Head of caudate nucleus (tissue), 42 donors: ENCODE results near the gene DOK6.

Experiments
- DNase-seq, 42 donors: peaks; one replicate each; pipeline versions ENCODE4 v3.0.0 to v3.0.0-alpha.2; 2020 to 2021; ENCODE audit warnings: mixed read lengths in 7 of 42
- intact Hi-C: fragments of 100-400 bp; cut with DNase I; formaldehyde crosslinking; loops from one replicate; pipeline ENCODE4 v1.15.0; 2022

The DOK6 gene

DNA sequence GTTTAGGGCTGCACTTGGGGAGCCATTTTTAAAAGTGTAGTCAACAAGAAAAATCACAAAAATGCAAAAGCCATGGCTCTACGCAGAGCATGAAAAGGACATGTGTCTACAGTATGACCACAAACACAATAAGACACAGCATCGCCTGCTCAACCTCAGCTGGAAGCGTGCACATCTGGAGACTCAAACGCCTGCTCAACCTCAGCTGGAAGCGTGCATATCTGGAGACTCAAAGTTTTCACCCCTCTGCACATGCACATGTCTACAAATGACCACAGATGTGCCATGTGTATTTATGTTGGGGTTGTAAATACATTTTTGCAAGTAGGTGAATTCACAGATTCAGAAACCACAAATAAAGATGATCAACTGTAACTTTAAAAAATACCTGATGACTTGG lies 196.9 kb downstream of the DOK6 start:
- intact Hi-C loops: no loop called here
- no peak for DNase-seq

DNA sequence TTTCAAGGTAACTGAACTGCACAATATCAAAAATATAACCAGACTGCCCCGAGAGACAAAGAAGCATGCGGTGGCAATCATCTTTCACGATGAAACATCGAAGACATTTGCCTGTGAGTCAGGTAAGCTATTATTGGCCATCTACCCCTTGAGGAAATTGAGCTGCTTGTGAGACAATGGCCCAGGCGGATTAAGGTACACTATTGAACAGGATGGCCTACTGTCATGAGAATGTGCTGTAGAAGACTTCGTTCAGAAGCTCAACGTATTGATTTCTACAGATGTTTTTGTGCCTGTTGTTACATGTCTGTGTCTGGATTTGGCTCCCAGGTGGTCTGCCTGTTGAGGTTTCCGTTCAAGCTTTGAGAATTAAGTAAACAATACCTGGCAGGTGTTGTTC lies 198.7 kb downstream of the DOK6 start:
- no peak for DNase-seq
- intact Hi-C loops: no loop called here

DNA sequence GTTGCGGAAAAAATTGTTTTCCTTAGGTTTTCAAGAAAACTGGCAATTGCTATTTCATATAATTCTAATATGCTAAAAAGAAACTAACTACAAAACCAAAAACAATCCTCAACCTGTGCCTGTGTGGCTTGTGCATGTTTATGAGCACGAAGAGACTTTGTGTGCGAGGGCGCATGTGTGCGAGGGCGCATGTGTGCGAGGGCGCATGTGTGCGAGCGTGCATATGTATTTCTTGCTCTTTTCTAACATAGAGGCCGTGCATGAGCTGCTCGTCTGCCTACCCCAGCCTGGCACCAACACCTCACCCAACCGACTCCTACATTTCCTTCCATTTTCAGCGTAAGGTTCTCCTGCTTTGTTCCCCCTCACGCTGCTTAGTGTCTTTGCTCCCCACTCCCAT lies 211.6 kb downstream of the DOK6 start:
- intact Hi-C loops: no loop called here
- no peak for DNase-seq

DNA sequence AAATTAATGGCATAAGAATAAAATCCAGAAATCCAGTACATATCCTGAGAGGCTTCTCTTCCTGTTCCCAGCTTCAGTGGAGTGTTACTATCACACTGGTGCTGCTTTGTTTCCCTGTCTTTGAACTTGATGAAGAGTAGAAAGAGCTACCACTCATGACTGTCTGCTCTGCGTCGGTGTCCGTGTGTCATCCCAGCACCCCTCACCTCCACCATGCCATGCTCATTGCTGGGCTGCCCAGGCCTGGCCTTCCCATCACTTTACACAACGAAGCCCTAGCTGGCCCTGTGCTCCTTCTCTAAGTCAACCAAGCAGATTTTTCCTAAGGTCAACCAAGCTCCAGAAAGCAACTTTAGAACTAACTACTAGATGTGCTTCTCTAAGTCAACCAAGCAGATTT lies 215.4 kb downstream of the DOK6 start:
- DNase-seq: no peak
- intact Hi-C loops: no loop called here

DNA sequence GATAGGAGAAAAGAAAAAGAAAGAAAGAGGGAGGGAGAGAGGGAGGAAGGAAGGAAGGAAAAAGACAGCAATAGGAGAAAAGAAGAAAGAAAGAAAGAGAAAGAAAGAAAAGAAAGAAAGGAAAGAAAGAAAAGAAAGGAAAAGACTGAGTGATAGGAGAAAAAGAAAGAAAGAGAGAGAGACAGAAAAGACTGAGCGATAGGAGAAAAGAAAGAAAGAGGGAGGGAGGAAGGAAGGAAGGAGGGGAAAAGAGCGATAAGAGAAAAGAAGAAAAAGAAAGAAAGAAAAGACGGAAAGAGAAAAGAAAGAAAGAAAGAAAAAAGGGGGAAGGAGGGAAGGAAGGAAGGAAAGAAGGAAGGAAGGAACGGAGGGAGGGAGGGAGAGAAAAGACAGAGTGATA lies 216.7 kb downstream of the DOK6 start:
- no peak for DNase-seq
- intact Hi-C loops: no loop called here

DNA sequence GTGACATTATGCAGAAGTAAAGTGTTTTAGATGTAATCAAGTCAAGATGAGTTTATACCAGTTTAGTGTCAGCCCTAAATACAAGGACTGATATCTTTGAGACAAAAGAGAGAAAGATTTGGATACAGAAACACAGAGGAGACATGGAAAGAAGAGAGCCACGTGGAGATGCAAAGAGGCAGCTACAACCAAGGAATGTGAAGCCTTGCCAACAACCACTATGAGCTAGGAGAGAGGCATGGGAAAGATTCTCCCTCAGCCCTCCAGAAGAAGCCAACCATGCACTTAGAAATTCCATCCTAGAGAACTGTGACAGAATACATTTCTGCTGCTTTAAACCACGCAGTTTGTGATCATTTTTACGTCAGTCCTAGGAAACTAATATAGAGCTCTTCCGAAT lies 217.2 kb downstream of the DOK6 start:
- no peak for DNase-seq
- intact Hi-C loops: no loop called here

DNA sequence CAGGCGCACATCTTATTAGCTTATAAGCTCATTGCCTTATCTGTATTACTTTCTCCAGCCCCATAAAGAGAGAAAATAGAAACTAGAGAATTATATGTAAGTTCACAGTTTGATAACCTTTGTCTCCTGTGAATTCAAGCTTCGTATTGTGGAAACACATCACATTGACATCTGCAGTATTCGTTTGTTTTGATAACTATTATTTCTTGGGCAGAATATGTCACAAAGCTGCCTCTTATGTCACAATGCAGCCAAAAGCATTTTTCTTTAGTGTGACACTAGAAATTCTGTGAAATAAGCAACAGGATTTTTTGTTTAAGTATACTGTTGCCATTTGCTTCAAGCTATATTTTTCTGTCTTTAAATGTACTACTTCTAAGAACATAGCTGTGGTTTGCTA lies 221.5 kb downstream of the DOK6 start:
- no peak for DNase-seq
- intact Hi-C loops: no loop called here

DNA sequence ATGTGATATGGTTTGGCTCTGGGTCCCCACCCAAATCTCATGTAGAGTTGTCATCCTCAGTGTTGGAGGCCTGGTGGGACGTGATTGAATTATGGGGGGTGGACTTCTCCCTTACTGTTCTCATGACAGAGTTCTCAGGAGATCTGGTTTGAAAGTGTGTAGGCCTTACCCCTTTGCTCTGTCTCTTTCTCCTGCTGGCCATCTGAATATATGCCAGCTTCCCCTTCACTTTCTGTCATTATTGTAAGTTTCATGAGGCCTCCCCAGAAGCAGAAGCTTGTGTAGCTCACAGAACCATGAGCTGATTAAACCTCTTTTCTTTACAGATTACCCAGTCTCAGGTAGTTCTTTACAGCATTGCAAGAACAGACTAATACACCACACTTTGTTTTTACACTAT lies 222.3 kb downstream of the DOK6 start:
- intact Hi-C loops: no loop called here

DNA sequence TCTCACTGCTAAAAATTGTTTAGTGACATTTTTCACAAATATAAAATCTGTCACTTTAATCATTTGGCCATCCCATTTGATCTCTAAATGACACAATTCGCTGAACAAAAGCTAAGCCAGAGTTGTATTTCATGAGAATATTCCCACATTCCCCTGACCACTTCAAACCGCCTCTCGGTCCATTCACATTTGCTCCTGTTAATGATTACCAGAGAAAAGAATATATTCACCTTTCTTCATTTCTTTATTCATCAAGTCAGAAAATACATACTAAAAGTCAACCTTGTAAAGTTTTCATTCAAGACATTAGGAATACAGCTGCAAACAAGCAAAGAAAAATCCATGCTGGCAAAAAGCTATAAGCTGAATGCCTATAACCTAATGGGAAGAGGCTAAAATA lies 225.5 kb downstream of the DOK6 start:
- intact Hi-C loops: no loop called here
- no peak for DNase-seq

More for the DNA sequence above, 222.3 kb downstream of the DOK6 start:
- no peak for DNase-seq

DNA sequence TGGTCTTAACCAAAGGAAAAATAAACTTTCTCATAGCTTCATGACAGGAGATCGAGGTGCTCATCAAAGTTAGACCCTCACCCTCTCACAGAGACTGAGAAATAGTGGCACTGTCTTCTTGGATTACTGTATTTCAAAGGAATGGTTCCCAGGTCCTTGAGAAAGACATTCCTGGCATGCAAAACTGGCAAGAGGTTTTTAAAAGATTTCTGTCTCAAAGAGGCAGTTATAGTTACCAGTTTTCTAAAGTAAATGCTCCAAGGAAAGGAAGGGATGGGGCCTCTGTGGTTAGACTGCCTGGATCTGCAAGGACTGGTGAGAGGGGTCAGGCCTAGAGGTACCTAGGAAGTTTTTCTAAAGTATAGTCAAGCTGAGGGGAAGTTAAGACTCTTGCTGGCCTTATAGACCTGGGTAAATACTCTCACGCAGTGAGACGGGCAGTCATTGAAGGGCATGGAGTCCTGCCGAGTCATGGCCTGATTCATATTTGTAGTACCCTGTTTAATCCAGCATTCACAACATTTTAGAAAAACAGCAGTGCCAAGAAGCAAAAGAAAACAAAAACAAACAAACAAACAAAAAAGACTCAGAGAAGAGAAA lies 226.1 kb downstream of the DOK6 start:
- intact Hi-C loops: no loop called here
- no peak for DNase-seq

DNA sequence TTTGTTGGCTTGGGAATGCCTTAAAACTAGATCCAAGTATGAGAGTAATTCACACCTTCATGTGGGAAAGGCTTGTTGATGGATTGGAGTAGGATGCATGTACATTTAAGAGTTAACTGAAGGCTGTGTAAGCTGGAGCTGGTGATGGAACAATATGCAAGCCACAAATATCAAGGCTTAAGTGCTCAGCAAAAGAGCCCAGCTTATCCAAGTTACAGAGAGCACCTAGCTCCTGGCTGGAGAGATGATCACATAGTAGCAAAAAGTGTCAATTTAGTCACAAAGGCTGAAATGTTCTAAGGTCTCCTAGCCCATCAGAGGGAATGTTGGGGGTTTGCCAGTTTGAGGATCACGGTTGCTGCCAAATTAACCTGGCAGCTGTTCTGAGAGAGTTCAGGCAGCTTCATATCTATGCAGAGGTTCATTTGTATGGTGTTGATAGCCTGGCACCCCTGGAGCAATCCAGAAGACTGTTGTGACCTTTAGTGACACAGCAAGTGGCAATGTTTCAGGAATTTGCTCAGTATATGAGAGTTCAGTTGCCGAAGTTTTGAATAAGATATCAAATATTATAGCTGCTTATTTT lies 228.2 kb downstream of the DOK6 start:
- no peak for DNase-seq
- intact Hi-C loops: no loop called here

DNA sequence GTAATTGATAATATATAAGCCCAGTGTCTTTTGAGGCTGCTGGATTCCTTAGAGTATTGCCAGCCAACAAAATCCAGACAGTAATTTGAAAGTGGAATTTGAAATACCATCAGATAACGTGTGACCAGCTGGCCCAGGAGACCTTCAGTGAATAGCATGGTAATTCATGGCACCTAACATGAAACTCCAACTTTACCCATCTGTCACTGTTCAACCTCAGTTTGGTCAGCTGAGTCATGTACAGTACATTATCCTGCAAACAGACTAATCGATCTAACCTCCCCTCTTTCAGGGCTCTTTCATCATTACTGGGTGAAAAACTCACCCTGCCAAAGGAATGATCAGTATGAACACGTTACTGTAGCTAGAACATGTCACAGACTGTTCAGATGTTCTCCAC lies 230.6 kb downstream of the DOK6 start:
- DNase-seq: no peak
- intact Hi-C loops: no loop called here

DNA sequence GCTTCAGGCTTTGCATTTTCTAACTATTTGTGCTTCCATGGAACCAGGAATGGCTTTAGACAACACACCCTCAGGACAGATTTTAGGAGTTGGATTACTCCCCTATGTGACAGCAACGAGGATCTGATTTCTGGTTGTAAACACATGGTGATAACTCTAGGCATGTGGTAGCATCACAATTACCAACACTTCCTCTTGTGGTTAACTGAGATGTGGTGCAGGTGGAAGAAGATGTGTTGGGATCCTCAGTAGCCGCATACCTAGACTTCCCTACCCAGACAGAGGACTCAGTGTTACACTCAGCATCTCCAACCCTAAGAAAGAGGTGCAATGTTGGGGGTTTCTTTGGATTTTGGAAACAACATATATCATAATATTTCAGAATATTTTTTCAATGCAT lies 234.8 kb downstream of the DOK6 start:
- intact Hi-C loops: no loop called here

DNA sequence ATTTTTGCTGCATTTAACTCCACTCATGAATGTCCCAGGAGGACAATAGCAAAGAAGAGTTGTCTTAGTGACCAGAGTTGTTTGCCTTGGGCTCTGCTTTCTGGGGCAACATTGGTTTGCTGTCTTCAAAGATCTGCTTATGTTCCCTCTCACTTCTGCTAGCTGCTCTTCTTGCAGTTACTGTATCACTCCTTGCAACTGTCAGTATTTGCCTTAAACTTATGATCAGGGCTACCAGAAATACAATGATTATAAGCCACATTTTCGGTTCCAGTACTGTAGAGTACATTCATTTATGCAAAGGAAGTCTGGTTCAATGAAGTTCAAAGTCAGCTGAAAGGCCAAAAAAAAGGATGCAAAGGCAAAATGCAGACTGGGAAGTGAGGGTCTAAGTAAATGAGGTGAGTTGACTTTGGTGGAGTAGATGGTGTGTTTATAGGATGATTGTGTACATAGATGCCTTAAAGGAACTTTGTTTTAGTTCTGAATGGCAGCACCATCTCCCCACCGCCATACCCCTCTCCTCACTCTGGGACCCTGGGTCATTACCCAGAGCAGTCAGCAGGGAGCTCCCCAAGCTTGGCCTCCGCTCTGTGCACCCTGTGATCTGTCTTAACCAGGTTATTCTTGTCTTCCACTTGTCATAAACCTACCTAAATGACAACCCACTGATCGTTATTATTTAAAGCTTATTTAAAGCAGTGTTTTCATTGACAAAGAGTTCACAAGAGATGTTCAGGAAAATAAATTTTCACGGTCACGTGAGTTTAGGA lies 236.0 kb downstream of the DOK6 start:
- intact Hi-C loops: no loop called here
- peak in 21 of 42 donors; percentile 8 to 58 (median 22) for DNase-seq

More for the DNA sequence above, 234.8 kb downstream of the DOK6 start:
- no peak for DNase-seq

DNA sequence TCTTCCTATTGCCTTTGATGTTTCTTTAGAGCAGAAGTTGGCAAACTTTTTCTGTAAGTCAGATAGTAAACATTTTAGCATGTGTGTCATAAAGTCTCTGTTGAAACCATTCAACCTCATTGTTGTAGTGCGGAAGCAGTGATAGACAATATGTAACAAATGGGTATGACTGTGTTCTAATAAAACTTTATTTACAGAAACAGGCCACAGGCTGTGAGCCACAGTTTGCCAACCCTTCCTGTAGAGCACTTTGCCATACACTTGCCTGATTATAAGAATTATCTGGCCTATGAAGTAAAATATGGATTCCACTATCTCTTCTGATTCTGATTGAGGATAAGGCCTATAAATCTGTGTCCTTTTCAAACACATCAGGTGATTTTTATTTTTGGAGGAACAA lies 237.4 kb downstream of the DOK6 start:
- DNase-seq: no peak
- intact Hi-C loops: no loop called here

DNA sequence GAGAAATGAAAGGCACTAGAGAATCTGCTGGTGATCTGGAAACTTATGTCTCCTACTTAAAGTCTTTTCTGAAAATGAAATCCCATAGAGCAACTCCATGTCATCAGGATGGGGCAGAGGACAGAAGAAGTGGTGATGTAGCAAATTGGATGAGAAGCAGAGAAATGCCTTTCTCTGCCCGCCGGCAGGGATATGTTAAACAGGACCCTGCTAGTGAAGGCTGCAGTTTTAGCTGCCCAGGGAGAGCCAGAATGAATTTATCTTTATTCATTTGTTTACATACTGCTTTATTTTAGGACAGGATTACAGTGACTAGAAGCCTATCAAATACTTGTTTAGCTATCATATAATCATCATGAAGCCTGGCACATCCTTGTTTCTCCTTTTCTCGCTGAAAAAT lies 247.0 kb downstream of the DOK6 start:
- intact Hi-C loops: no loop called here
- no peak for DNase-seq

DNA sequence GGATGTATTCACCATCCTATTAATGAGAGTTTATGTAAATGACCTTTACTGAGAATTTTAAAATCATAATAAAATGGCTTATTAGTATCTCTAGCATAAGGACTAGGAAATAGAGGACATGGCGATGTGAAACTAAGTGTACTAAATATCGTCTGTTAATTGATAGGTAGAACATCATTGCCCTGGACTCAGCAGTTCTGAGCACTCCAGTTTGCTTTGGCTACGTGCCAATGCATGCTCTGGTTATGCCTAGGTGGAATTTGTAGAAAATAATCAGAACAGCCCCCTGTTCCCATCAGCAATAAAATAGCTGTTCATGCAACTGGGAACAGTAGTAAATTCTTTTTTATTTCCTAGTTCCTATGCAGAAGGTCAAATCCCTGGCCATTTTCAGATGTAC lies 247.8 kb downstream of the DOK6 start:
- intact Hi-C loops: no loop called here
- no peak for DNase-seq

DNA sequence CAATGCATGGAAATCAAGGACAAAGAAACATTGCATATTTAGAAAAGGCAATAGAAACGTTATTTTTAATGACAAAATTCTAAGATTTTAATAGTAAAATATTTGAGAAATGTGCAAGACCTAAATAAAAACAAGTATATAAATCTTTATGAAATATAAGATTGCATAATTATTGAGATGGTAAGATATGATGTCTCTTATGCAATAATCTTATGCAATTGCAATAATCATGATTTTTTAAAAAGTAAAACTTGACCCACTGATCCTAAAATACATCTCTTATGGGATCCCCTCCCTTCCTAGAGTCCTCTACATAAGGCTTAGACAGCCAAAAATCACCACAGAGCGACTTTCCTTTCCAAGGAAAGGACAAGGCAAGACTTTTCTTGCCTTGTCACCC lies 249.0 kb downstream of the DOK6 start:
- intact Hi-C loops: no loop called here
- DNase-seq: no peak

DNA sequence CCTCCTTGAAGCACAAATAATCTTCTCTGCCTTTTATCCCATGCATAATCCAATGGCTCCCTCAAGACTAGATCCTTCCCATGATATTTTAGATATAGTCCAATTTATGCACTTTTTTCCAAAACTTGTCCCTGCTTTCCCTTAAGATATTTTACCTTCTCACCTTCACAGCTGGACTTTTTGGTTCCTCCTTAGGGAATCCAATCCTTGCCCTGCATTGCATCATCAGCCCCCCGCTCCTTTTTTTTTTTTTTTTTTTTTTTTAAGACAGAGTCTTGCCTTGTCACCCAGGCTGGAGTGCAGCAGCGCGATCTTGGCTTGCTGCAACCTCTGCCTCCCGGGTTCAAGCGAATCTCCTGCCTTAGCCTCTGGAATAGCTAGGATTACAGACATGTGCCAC lies 250.6 kb downstream of the DOK6 start:
- intact Hi-C loops: no loop called here
- DNase-seq: no peak

DNA sequence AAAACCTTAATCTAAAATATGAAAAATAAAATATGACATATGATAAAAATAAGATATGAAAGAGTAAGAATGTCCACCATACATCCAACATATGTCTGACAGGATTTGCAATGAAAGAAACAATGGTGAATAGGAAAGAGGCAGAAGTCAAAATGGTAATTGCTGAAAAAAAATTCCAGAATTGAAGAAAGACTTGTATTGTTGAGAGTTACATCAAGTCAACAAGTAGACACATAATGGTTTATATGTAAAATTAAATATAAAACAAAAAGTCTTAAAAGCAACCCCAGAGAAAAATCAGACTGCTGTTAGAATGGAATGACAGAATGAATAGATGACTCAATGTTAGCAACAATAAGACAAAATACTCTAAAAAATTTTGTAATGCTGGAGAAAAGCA lies 255.1 kb downstream of the DOK6 start:
- intact Hi-C loops: no loop called here
- no peak for DNase-seq

DNA sequence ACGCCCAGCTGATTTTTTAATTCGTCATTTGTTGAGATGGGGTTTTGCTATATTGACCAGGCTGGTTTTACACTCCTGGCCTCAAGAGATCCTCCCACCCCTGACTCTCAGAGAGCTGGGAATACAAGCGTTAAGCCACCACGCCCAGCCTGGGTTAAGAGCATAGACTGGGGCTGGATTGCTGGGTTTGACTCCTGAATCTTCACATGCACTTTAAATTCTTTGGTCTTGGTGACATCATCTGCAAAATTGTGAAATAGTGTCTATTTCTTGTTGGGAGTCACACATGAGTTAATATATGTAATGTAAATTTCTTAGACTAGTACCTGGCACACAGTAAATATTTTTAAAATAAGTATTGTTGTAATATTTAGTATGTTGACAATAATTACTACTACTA lies 257.4 kb downstream of the DOK6 start:
- no peak for DNase-seq
- intact Hi-C loops: no loop called here
